Measurements from ENCODE around the gene SLC24A3.

DNA sequence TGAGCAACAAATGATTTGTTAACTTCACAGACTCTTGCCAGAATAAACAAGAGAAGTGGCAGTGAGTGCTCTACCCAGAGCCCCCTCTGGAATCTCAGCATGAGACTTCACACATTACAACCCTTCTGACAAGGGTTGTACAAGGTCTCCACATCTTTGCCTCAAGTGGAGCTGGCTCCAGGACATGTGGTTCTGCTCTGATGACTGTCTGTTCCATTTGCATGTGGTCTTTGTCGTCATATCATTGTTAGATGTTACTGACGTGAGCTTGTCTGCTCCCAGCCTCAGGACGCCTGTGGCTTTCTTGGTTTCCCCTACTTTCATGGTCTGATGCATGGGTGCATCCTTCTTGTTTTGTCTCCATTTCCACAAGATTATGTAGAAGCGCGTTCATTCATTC lies 115.0 kb downstream of the SLC24A3 start:
- TF ChIP-seq EP300 (IDR thresholded peaks at IDR 0.05) (no peak), POLR2A (IDR thresholded peaks at IDR 0.05) (no peak)
- TF ChIP-seq, protein P1, sequence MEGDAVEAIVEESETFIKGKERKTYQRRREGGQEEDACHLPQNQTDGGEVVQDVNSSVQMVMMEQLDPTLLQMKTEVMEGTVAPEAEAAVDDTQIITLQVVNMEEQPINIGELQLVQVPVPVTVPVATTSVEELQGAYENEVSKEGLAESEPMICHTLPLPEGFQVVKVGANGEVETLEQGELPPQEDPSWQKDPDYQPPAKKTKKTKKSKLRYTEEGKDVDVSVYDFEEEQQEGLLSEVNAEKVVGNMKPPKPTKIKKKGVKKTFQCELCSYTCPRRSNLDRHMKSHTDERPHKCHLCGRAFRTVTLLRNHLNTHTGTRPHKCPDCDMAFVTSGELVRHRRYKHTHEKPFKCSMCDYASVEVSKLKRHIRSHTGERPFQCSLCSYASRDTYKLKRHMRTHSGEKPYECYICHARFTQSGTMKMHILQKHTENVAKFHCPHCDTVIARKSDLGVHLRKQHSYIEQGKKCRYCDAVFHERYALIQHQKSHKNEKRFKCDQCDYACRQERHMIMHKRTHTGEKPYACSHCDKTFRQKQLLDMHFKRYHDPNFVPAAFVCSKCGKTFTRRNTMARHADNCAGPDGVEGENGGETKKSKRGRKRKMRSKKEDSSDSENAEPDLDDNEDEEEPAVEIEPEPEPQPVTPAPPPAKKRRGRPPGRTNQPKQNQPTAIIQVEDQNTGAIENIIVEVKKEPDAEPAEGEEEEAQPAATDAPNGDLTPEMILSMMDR (IDR thresholded peaks at IDR 0.05), result no peak

Measured in sigmoid colon (tissue), 4 donors.